AG04449 (cell line): ENCODE measurements around the gene DHCR7.

Experiments used
- CTCF ChIA-PET: fragments of 350-600 bp; formaldehyde crosslinking; extraction: SDS; loops from one replicate; lab custom pipeline; 2021; ENCODE audit warnings: antibody characterized with exemption; lab: Yijun Ruan, JAX
- POLR2A ChIA-PET: fragments of 400-600, 350-600 bp; formaldehyde crosslinking; extraction: SDS; loops from one replicate; lab custom pipeline; 2020; ENCODE audit warnings: antibody characterized with exemption, inconsistent platforms; lab: Yijun Ruan, JAX
- DNase-seq: peaks from one replicate; pipeline ENCODE4 v3.0.0-alpha.2; 2010; ENCODE audit warnings: low read depth, low spot score
- H3K4me3 ChIP-seq: 2 replicates; pipeline ENCODE4 v1.5.1; 2011; ENCODE audit warnings: low read depth, mild to moderate bottlenecking, control low read depth, low read length
- CTCF ChIP-seq: IDR thresholded peaks from one replicate; pipeline ENCODE4 v1.5.1; 2011; ENCODE audit warnings: mild to moderate bottlenecking, moderate library complexity, low read length, control low read depth, inconsistent platforms; ENCODE audit not compliant: insufficient read depth; ENCODE audit errors: missing control alignments

The DHCR7 gene

GRCh38 chr11:71397331-71397860 is 50.8 kb downstream of the DHCR7 start:
- CTCF ChIA-PET = no interaction called here
- no peak for TF ChIP-seq CTCF
- POLR2A ChIA-PET = no interaction called here
- H3K4me3 ChIP-seq = no peak overlapping the region
- DNase-seq = no peak

GRCh38 chr11:71396548-71397123 is 51.6 kb downstream of the DHCR7 start:
- POLR2A ChIA-PET = no interaction called here
- no peak for TF ChIP-seq CTCF
- DNase-seq = no peak

GRCh38 chr11:71395774-71396173 is 52.4 kb downstream of the DHCR7 start:
- POLR2A ChIA-PET = no interaction called here

More at GRCh38 chr11:71396548-71397123, 51.6 kb downstream of the DHCR7 start:
- CTCF ChIA-PET = no interaction called here
- H3K4me3 ChIP-seq = no peak overlapping the region

GRCh38 chr11:71395263-71395560 is 53.0 kb downstream of the DHCR7 start:
- ChIA-PET CTCF (no interaction called here), POLR2A (no interaction called here)
- no peak for TF ChIP-seq CTCF
- DNase-seq = no peak
- no peak overlapping the region for H3K4me3 ChIP-seq

More at GRCh38 chr11:71395774-71396173, 52.4 kb downstream of the DHCR7 start:
- DNase-seq = no peak
- CTCF ChIA-PET = no interaction called here
- no peak for TF ChIP-seq CTCF
- no peak overlapping the region for H3K4me3 ChIP-seq

GRCh38 chr11:71393283-71393682 is 54.9 kb downstream of the DHCR7 start:
- CTCF ChIA-PET = no interaction called here
- no peak overlapping the region for H3K4me3 ChIP-seq
- TF ChIP-seq CTCF = no peak
- POLR2A ChIA-PET = no interaction called here
- no peak for DNase-seq

- DNase-seq = no peak
- no peak for TF ChIP-seq CTCF
- H3K4me3 ChIP-seq = no peak overlapping the region
- CTCF ChIA-PET = no interaction called here
- POLR2A ChIA-PET = no interaction called here
Observed at GRCh38 chr11:71391796-71392195, 56.4 kb downstream of the DHCR7 start.
